AG04449 (cell line): Measurements from ENCODE around the gene AJM1.
A peak's percentile ranks its signal among the peaks of the same experiment; 100 is the strongest.

Experiments used
- CTCF ChIA-PET: fragments of 350-600 bp; formaldehyde crosslinking; extraction: SDS; loops from one replicate; lab custom pipeline; 2021; ENCODE audit warnings: antibody characterized with exemption; lab: Yijun Ruan, JAX
- POLR2A ChIA-PET: fragments of 400-600, 350-600 bp; formaldehyde crosslinking; extraction: SDS; loops from one replicate; lab custom pipeline; 2020; ENCODE audit warnings: antibody characterized with exemption, inconsistent platforms; lab: Yijun Ruan, JAX
- DNase-seq: peaks from one replicate; pipeline ENCODE4 v3.0.0-alpha.2; 2010; ENCODE audit warnings: low read depth, low spot score
- H3K4me3 ChIP-seq: 2 replicates; pipeline ENCODE4 v1.5.1; 2011; ENCODE audit warnings: low read depth, mild to moderate bottlenecking, control low read depth, low read length
- CTCF ChIP-seq: IDR thresholded peaks from one replicate; pipeline ENCODE4 v1.5.1; 2011; ENCODE audit warnings: mild to moderate bottlenecking, moderate library complexity, low read length, control low read depth, inconsistent platforms; ENCODE audit not compliant: insufficient read depth; ENCODE audit errors: missing control alignments

Gene AJM1

GRCh38 chr9:136849038-136849959 is 7.0 kb downstream of the AJM1 start, which contains the start of gene PHPT1:
Gene PHPT1, plus strand, starts transcription at chr9:136849409. Its CDS starts 22 bp downstream, at chr9:136849431.
- POLR2A ChIA-PET: interaction anchor here (1.0 to 1.1 kb wide), 2 partner anchors 11 to 42 kb away, joined by 3 read pairs; no protein-coding TSS in a partner anchor
- CTCF ChIA-PET: interaction anchor here (0.9 kb wide), 1 partner anchor 9 kb away, joined by 3 read pairs; no protein-coding TSS in a partner anchor
- peak within 1 kb of the TSS; percentile 97 for H3K4me3 ChIP-seq
- DNase-seq: peak; percentile 92
- TF ChIP-seq CTCF: no peak

- ChIA-PET CTCF (no interaction called here), POLR2A (interaction anchor here (1.1 kb wide), 1 partner anchor 10 kb away, joined by 3 read pairs; no protein-coding TSS in a partner anchor)
- TF ChIP-seq CTCF: no peak
- no peak for DNase-seq
- peak overlapping the region; percentile 97 for H3K4me3 ChIP-seq
Observed at GRCh38 chr9:136849960-136850865, 7.9 kb downstream of the AJM1 start.

GRCh38 chr9:136850866-136851775 is 8.8 kb downstream of the AJM1 start:
- TF ChIP-seq CTCF: no peak
- POLR2A ChIA-PET: interaction anchor here (1.1 kb wide), 1 partner anchor 12 kb away, joined by 4 read pairs; no protein-coding TSS in a partner anchor
- CTCF ChIA-PET: interaction anchor here (0.9 to 1.6 kb wide), 2 partner anchors 122 to 178 kb away, joined by 3 to 4 read pairs; no protein-coding TSS in a partner anchor

GRCh38 chr9:136851941-136852663 is 9.8 kb downstream of the AJM1 start, which contains the start of gene MAMDC4:
Gene MAMDC4, plus strand, starts transcription at chr9:136852346. Its CDS starts 71 bp downstream, at chr9:136852417.
- ChIA-PET CTCF (interaction anchor here (0.7 to 1.6 kb wide), 3 partner anchors 9 to 177 kb away, joined by 3 to 4 read pairs (median 3); no protein-coding TSS in a partner anchor), POLR2A (interaction anchor here (1.0 to 1.1 kb wide), 2 partner anchors 10 to 11 kb away, joined by 3 to 4 read pairs; partner anchors contain the start of gene AJM1)
- DNase-seq: no peak
- no peak within 1 kb of the TSS for H3K4me3 ChIP-seq
- no peak for TF ChIP-seq CTCF

More at GRCh38 chr9:136850866-136851775, 8.8 kb downstream of the AJM1 start:
- peak overlapping the region; percentile 97; the same call in 1 of the 2 replicates for H3K4me3 ChIP-seq
- DNase-seq: no peak
